GM12891 (cell line): ENCODE measurements around the gene HNRNPH2.

Experiments
- PAX5 ChIP-seq: IDR thresholded peaks from 2 replicates; pipeline ENCODE4 v1.6.1; 2011; ENCODE audit warnings: low read length, moderate library complexity, mild to moderate bottlenecking; ENCODE audit not compliant: insufficient read depth, severe bottlenecking
- POLR2A ChIP-seq: IDR thresholded peaks from 2 replicates; pipeline ENCODE4 v1.6.1; 2011; ENCODE audit warnings: low read depth, low read length, control low read depth
- POLR2AphosphoS5 ChIP-seq: IDR thresholded peaks from 2 replicates; pipeline ENCODE4 v1.6.1; 2011; ENCODE audit warnings: low read depth, low read length, control low read depth
- TAF1 ChIP-seq: IDR thresholded peaks from 2 replicates; pipeline ENCODE4 v1.6.1; 2011; ENCODE audit warnings: low read depth, low read length, control low read depth

GRCh38 chrX:101462892-101463291 is 54.9 kb downstream of the HNRNPH2 start:
- TF ChIP-seq POLR2AphosphoS5 (no peak), POLR2A (no peak), TAF1 (no peak), PAX5 (no peak)
